Stimulated activated CD4-positive, alpha-beta T cell treated with anti-CD3 and anti-CD28 coated beads, Interleukin-12 subunit alpha, Interleukin-12 subunit beta, amount 100 ng/mL, for 4 hours (primary cell): ENCODE data around the gene CTXND2.
"Not testable (repeated sequence)": the region's sequence is repeated elsewhere in the genome, so short reads cannot be mapped to it uniquely, and the experiment has no call there.

ENCODE experiments used
- DNase-seq: peaks from one replicate; pipeline ENCODE4 v3.0.0-alpha.2; 2020

CTXND2 gene

GRCh38 chr1:150887018-150887417, at the start of gene CTXND2:
Gene CTXND2 (plus strand): TSS chr1:150887136. CDS start chr1:150912315, 25,179 bp downstream.
- no peak for DNase-seq

DNA sequence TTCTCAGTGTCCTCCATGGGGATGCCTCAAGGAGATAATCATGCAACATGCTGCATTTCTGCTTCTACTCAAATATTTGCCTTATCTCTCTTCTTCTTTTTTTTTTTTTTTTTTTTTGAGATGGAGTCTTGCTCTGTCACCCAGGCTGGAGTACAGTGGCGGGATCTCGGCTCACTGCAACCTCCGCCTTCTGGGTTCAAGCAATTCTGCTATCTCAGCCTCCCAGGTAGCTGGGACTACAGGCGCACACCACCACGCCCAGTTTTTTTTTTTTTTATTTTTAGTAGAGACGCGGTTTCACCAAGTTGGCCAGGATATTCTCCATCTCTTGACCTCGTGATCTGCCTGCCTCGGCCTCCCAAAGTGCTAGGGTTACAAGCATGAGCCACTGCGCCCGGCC, 46.1 kb upstream of the CTXND2 start:
- not testable (repeated sequence) for DNase-seq

DNA sequence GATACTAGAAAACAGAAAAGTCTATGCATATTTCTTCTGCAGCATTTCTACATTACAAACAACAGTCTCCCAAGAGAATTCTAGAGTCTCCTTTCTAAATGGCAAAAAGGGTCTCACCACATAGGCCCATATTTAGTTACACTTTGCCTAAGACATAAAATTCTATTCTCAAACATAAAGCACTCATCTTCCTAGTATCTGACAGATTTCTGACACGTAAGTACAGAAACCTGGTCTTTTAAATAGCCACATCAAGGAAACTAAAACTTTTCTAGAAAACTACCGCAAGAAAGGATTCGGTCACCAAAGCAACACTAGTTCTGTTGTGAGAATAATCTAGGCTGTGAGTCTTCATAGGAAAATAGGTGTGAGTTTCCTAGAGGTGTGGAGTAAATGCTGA, 45.3 kb upstream of the CTXND2 start:
- no peak for DNase-seq

DNA sequence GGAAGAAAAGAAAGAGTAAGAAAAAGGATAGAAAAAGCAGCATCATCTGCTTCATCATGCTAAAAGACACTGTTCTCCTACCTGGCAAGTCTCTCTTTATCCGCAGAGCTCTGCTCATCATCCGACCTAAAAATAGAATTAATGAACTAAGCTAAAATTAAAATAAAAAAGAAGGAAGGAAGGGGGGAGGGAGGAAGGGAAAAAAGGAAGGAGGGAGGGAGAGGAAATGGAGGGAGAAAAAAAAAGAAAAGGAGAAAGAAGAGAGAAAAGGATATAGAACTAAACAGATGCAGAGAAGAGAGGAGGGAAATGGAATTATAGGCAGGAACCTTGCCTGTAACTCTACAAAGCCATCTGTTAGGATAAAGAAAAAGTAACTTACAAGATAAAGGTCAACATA, 44.6 kb upstream of the CTXND2 start:
- no peak for DNase-seq

DNA sequence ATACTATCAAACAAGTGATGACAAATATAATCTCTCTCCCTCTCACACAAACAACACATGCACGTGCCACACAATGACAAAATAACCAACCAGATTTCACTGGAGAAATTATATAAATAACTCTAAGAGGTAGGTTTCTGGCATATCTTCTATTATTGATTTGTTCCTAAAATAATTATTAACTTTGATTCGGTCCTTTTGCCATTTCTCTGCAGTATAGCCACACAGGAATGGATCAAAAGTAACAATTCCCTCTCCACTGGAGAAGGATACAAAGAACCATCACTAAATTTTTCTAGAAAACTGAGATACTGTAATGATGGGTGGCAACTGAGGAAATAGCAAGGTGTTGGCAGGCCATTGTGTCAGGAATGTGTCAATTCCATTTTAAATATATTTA, 44.0 kb upstream of the CTXND2 start:
- no peak for DNase-seq

DNA sequence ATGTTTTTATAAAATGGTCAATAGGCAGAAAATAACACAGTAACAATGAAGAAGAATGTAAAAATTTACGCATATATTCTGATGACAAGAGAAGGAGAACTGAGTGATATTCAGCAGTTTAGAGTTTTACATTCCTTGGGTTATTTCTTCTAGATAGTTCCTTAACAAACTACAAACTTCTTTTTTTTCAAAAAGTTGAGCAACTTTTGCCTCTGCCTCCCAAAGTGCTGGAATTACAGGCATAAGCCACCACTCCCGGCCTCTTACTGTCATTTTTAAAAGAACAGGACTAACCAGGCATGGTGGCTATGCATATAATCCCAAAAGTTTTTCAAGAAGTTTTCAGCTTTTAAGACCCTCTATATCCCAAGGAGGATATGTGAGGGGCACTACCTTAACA, 43.5 kb upstream of the CTXND2 start:
- DNase-seq: no peak

GRCh38 chr1:150846473-150847146, 40.3 kb upstream of the CTXND2 start:
- DNase-seq: no peak

GRCh38 chr1:150850801-150851362, 36.1 kb upstream of the CTXND2 start:
- DNase-seq: not testable (repeated sequence)

- not testable (repeated sequence) for DNase-seq
Observed at GRCh38 chr1:150852734-150853133, 34.2 kb upstream of the CTXND2 start.

DNA sequence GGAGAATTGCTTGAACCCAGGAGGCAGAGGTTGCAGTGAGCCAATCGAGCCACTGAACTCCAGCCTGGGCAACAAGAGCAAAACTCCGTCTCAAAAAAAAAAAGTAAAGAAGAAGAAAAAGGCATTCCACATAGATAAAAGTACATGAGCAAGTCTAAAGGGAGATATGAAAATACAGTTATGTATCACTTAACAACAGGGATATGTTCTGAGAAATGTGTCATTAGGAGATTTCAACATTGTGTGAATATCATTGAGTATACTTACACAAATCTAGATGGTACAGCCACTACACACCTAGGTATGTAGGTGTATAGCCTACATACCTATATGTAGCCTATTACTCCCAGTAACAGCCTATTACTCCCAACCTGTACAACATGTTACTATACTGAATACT, 23.2 kb upstream of the CTXND2 start:
- DNase-seq: no peak

DNA sequence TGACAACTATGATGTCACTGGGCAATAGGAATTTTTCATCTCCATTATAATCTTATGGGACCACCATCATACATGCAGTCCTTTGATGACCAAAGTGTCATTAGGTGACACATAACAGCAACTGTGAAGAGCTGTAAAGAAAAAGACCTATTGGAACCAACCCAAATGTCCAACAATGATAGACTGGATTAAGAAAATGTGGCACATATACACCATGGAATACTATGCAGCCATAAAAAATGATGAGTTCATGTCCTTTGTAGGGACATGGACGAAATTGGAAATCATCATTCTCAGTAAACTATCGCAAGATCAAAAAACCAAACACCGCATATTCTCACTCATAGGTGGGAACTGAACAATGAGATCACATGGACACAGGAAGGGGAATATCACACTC, 22.7 kb upstream of the CTXND2 start:
- DNase-seq: not testable (repeated sequence)

- no peak for DNase-seq
Observed at GRCh38 chr1:150869683-150870082, 17.3 kb upstream of the CTXND2 start.

DNA sequence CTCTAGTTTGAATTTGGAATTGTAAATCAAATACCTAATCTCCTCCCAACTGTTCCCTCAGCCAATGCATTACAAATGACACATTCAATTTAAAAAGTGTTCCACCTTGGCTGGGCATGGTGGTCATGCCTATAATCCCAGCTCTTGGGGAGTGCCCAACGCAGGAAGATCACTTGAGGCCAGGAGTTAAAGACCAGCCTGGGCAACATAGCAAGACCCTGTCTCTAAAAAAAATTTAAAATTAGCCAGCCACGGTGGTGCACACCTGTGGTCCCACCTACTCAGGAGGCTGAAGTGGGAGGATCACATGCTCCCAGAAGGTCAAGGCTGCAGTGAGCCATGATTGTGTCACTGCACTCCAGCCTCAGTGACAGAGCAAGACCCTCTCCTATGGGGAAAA, 14.4 kb upstream of the CTXND2 start:
- no peak for DNase-seq

DNA sequence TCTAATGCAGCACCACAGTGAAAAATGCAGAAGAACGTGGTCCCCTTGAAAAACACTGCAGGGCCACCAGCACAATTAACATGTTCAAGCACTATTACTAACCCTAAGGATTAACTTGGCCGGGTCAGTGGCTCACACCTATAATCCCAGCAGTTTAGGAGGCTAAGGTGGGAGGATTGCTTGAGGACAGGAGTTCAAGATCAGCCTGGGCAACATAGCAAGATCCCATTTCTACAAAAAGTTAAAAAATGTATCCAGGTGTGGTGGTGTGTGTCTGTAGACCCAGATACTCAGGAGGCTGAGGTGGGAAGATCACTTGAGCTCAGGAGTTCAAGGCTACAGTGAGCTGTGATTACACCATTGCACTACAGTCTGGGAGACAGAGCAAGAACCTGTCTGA, 13.4 kb upstream of the CTXND2 start:
- no peak for DNase-seq

GRCh38 chr1:150874455-150875196, 12.3 kb upstream of the CTXND2 start:
- no peak for DNase-seq

GRCh38 chr1:150875197-150876118, 11.5 kb upstream of the CTXND2 start:
- DNase-seq: no peak

DNA sequence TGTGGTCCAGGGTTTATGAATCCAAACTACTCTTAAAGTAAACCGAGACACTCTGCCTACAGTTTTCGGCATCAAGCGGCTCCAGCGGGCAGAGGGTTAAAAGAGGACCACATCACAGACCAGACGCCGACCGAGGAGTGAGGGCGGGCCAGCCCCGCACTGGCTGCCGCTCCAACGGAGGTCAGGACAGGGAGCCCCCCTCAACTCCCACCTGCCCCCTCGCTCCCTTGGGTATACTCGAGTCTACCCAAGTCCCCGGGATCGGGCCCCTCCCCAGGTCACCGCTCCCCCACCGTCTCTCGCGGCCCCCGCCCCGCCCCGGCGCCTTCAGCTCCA, 10.8 kb upstream of the CTXND2 start:
- no peak for DNase-seq

DNA sequence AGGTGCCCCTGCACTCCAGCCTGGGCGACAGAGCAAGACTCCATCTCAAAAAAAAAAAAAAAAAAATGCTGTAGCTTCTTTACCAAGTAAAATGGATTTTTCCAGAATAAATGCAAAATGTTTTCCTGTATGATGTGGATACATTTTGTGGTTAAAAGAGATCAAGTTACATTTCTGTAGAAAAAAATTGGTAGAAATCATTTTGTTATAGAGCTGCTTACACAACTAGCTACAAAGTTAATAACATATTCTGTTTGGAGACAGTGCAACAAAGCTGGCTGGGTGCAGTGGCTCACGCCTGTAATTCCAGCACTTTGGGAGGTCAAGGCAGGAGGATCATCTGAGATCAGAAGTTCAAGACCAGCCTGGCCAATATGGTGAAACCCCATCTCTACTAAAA, 8.0 kb upstream of the CTXND2 start:
- DNase-seq: not testable (repeated sequence)

DNA sequence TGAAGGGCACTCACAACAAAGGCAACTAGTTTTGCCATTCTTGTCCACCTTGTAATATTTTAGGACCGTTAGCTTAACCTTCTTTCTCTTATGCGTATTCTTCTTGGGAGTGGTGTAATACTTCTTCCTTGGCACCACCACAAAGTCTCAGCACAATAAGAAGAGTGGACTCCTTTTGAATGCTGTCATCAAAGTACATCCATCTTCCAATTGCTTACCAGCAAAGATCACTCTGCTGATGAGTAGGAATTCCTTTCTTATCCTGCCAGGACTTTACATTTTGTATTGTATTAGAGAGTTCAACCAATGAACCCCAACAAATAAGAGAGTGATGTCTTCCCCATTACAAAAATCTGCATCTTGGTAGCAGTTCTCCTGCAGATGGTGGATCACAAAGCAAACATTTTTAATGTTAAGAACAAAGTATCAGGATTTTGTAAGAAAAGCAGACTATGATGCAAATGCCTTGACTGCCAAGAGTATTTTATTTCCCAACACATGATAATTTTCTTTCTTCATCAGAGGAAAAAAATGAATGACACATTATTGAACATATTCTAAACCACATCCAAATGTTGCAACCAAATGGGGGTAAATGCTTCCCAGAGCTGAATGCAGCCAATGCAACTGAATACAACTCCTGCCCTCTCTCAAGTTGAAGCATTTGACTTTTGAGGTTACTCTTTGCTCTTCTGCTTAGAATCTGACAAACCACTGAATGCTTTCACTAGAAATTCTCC, 5.4 kb upstream of the CTXND2 start:
- no peak for DNase-seq

GRCh38 chr1:150883121-150883520, 3.8 kb upstream of the CTXND2 start:
- DNase-seq: not testable (repeated sequence)

DNA sequence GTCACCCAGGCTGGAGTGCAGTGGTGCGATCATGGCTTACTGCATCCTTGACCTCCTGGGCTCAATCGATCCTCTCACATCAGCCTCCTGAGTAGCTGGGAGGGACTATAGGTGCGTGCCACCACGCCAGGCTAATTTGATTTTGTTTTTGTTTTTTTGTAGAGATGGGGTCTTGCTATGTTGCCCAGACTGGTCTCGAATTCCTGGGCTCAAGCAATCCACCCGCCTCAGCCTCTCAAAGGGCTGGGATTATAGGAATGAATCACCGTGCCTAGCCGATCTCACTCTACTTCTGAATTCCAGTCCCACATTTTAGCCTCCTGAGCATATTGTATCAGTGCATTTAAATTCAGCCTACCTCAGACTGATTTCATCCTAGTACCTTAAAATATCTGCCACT, 1.8 kb downstream of the CTXND2 start:
- no peak for DNase-seq

DNA sequence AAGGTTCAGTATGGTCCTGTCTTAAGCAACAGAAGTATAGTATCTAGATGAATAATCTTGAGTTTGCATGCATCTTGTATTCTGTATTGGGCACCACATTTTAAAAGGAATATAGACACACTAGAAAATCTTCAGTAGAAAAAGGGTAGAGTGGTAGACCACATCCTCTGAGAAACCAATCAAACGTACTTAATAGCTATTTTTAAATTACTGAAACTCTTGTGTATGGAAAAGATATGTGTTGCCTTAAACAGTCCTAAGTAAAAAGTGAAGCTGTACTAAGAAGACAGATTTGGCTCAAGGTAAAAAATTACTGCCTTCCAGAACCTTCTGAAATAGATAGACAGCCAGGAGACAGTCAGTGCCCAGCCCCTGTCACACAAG, 3.1 kb downstream of the CTXND2 start:
- no peak for DNase-seq
